Activated CD4-positive, alpha-beta T cell treated with anti-CD3 and anti-CD28 coated beads for 48 hours (primary cell): ENCODE measurements around the gene SH3RF3.
"Not testable (repeated sequence)": the region's sequence is repeated elsewhere in the genome, so short reads cannot be mapped to it uniquely, and the experiment has no call there.

Experiments used
- DNase-seq: peaks from one replicate; pipeline ENCODE4 v3.0.0-alpha.2; 2020

The SH3RF3 gene

DNA sequence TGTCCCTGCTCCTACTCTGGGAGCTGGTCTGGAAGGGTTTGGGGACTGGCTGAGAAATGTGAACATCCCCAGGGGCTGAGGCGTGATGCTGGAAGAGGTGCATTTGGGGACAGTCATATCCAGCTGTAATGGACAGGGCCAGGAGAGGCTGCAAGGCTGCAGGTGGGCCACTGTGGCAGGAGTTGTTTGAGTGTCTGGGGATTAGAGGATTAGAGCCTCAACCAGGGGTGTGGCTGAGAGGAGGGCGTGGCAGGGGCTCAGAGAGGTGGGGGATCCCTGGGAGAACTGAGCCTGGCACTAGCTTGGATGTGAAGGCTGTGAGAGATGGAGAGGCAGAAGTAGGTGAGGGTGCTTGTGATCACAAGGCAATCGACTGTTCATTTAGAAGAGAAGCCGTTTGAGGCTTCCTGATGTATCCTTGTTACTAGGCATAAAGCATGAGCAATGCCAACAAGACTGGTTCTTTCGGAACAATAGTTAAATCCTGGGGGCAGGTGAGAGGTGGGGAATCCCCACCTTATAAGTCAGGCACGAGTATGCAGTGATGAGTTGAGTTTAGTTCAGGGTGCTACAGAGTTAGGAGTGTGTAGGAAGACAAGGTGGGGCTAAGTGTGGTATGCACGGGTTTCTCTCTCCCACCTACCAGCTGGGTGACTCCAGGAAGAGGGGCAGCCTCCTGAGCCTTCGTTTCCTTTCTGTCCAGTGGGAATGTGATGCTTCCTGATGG lies 31.9 kb downstream of the SH3RF3 start:
- no peak for DNase-seq

DNA sequence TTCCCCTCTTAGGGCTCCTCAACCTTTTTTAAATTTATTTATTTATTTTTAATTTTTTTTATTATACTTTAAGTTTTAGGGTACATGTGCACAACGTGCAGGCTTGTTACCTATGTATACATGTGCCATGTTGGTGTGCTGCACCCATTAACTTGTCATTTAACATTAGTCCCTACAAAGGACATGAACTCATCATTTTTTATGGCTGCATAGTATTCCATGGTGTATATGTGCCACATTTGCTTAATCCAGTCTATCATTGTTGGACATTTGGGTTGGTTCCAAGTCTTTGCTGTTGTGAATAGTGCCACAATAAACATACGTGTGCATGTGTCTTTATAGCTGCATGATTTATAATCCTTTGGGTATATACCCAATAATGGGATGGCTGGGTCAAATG lies 33.4 kb downstream of the SH3RF3 start:
- DNase-seq, result not testable (repeated sequence)

DNA sequence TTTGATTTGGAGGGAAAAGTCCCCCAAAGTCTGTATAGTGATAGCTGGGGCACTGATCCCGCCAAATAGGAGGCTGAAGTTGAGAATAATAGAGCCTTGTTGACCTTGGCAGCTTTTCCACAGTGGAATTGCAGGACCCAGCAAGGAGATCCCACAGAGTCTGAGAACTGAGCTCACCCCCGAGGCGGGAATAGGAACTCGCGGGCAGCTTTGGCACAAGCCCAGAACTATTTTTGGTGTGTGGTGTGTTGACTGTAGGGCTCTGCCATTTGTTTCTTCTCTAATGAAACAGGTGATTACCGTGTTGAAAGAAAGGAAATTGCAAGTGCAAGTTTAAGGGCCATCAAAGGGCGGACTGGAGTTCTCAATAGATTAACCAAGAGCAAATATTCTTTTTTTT lies 34.0 kb downstream of the SH3RF3 start:
- DNase-seq, result no peak

DNA sequence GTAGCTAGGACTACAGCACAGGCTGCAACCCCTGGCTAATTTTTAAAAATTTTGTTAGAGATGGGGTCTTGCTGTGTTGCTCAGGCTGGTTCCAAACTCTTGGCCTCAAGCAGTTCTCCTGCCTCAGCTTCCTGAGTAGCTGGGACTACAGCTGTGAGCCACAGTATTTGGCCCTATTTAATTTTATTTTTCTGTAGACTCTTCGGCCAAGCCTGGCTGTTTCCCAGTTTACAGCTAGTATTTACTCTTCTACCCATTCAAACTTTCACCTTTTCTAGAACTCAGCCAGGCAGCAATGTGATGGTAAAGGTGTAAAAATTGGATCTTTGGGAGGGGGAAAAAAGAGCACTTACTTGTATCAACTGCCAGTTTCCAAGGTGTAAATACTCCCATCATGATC lies 35.3 kb downstream of the SH3RF3 start:
- DNase-seq, result no peak

DNA sequence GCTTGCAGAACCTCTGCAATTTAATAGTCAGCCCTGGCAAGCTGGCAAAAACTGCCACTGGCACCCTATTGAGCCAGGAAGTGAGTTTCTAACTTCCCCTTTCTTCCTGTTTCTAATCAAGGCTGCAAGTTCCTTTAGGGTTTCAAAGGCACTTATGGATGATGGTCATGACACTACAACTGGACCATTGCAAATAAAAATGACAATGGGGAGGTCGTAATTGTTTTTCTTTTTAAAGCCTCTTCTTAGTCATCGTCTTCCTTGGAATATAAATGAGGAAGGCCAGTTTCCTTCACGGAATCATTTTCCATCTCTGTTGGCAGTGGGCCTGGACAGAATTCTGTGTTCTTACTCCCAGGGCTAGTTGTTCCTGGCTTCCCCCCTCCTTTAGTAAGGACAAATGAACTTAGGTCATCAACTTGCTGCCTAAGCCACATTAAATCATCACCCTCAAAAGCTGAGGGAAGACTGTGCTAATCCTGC lies 35.8 kb downstream of the SH3RF3 start:
- no peak for DNase-seq

DNA sequence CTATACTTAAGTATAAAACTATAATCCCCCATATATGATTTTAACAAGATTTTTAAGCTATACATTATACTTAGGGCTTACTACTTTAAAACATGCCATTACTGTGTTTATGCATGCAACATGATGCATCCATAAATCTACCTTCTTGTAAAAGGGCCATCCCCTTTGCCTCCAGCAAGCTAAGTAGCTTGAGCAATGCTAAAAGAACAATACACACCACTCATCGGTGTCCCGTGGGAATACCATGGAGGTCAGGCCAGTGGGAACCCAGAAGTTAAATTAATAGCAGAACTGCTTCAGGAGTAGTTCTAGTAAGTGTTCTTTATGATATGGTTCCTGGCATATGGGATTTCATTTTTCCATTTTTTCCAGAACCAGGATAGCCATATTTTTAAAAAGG lies 37.8 kb downstream of the SH3RF3 start:
- DNase-seq, result no peak

DNA sequence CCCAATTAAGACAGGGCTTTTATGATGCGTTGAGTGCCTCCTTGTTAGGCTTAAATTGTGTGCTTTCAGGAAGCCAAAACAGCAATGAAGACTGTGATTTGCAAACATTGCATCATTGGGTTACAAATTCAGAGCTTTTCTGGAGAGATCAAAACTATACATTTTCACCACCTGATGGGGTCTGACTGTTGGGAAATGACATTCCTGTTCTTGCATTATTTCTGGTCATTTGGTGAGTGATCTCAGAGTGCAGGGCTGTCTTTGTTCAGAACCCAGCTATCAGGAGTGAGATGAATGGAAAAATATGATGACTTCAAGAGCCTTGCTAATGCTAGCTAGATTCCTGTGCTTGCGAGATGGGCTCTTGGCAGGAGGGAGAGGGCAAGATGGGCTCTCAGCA lies 39.1 kb downstream of the SH3RF3 start:
- no peak for DNase-seq

DNA sequence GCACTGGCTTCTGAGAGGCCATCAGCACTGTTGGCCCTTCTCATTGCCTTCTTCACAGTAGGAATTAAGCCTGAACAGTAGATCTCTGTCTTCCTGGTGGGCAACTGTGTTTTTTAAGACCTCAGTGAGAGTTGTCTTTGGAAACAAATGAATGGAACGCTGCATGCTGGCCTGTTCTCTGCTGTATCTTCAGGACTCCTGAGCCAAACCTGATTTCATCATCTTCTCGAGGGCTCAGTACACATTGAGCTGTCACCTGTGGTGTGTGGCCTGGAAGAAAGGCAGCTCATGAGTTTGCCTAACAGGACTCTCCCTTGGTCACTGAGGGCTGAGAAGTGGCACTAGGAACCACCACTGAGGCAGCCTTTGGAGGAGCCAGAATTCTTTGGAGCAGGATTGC lies 39.7 kb downstream of the SH3RF3 start:
- DNase-seq, result no peak

DNA sequence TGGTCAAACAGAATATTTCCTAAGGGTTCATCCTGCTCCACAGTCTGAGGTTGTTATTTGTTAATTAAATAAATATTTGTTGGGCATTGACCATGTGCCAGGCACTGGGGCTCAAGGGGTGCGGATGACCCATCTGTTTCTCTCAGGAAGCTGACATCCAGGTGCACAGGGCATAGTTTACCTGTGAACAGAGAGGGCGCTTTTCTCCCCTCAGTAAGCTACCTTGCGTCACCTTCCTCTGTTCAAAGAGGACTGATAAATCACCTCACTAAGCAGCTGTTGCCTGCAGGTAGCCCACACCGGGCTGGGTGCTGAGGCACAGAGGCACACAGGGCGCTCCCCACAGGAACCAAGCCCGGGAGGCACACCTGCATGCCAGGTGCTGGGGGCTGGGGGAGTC lies 41.6 kb downstream of the SH3RF3 start:
- DNase-seq, result no peak

DNA sequence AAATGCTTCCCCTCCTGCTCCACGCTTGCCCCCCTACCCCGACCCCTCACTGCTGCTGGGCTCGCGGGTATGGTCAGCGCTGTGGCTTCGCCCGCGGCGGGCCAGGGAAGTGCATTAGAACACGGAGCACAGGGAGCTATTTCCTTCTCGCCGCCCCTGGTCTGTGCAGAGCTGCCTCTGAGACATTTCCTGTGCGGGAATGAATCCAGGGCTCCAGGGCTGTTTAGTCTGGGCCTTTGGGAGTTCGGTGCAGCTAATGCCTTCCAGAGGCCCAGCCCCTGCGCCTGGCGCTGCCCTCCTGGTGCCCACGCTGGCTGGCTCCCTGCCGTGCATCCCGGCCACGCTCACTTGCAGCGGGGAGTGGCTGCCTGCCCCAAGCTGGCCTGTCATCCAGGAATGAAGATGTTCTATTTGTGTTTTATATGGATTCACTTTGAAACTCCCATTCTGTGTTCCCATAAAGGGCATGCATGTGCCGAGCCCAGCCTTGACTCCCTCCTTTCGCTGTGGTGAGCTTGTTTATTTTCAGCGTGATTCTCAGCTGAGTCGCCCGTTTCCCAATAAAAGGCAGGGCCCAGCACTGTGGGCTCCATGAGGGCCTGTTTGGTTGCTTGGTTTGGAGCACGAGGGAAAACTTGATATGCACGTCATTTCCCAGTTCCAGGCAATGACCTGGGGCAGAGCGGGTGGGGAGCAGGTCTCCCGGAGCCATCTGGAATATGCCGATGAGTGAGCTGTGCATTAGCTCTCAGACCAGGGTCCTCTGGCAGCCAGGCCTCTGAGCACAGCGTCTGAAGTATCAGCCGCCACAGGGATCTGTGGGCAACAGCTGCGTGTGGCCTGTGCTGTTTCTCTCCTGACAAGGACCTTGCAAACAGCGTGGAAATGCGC lies 42.7 kb downstream of the SH3RF3 start:
- DNase-seq, result no peak

DNA sequence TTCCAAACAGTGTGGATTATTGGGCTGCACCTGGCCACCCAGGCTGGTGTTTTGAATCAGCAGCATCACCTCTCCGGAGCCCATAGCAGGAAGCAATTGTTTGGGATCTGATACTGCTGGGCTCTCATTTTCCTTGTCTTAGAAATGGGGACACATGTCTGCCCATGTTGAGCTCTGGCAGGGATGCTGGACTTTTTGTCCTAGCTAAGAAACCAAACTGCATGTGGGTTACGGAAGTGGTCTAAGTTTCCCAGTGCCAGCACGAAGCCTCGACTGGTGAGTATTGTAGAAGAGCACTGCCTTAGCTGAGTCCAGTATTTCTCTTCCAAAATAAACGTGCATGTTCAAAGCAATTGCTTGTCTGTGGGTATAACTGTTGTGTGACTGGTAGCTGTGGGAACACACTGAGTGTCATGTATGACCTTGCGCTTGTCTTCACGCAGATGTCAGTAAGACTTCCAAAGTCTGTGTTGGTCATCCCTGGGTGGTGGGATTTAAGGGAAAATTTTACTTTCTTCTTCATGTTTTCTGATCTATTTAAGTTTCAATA lies 43.6 kb downstream of the SH3RF3 start:
- DNase-seq, result no peak

DNA sequence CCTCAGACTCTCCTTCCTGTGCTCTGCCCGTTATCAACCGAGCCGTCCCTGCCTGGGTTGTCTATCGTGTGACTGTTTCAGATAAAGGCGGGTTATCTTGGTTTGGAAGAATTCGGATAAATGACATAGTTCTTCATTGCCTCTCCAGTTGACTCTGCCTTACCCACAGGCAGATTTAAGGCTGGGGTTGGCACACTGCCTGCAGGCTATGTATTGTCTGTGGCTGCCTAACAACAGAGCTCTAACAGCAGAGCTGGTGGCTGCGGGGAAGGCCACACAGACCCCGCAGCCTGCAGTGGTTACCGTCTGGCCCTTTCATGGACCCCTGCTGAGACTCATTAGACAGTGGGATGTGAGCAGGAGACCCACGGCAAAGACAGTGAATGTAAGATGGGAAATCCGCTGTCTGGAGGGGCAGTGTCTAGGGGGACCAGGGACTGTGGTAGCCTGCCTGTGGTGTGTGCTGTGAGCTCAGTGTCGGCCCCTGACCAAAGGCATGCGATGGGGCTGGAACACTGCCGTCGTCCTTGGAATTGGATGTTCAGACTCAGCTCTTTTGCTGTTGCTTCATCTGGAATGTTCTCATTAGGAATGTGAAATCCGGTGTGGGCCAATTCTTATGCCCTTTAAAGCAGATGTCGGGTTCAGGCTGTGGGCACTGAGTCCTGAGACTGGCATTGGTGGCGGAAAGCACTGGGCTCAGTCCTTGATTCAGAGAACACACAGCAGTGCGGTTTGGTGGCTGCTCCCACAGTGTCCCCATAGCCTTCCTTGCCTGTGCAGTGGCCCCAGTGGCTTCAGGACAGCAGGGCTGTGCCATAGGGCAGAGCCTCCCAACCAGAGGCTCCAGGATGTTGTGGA lies 44.5 kb downstream of the SH3RF3 start:
- DNase-seq, result no peak

DNA sequence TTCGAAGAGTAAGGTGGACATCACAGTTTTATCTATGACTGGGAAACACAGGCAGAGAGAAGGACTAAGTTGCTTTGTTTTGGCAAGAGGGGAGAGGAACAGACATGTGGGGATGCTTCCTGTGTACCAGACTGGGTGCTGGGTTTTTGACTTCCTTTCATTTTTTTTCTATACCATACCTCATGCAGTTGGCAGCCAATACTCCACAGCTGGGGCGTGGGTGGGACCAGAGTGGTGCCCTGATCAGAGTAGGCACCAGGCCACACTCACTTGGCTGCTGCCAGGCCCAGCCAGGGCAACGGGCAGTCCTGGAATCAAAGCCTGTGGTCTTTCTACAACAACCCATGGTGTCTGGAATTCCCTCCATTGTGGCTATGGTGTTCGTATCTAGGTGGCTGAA lies 45.2 kb downstream of the SH3RF3 start:
- DNase-seq, result no peak

DNA sequence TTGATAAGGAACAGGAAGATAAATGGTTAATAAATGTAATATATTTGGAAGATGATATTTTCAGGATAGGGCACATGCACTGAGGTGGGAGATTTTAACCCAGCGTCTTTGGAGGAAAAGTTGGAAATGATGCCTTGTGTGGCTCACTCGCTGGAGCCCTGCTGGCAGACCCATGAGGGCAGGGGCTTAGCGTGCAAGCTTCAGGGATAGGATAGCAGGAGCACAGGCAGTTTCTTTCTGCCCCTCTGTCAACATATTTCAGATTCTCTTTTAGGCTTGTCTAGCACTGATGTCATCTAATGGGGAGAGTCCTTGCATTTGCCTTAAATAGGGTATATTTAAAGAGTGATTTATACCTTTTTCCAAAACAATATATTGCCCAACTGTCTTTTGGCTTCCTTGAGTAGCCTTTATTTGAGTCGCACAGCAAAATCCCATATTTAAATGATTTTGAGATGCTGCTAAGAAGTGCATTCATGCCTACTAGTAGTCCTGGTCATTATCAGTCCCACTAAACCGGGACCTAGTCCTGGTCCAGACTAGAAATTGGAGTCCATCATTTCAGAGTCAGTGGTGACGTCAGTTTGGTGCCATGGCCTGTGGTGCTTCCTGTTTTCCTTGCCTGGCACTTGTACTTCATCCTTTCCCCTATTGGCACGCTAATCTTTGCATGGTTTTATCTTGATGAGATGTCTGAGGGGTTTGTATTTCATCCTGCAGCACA lies 45.8 kb downstream of the SH3RF3 start:
- DNase-seq, result no peak

DNA sequence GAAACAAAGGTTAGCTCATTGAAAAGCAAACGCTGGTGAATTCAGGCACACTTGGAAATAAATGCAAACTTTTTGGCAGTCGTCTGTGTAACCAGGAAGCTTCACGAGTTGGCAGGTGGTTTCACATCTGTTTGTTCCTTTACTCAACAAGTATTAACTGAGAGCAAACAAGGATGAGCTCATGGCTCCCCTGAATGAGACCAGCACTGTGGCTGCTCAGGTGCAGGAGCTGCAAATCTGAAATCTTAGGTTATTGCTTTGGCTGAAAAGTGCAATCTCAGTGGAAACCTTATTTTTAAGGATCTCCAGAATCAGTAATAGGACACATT lies 46.3 kb downstream of the SH3RF3 start:
- no peak for DNase-seq

DNA sequence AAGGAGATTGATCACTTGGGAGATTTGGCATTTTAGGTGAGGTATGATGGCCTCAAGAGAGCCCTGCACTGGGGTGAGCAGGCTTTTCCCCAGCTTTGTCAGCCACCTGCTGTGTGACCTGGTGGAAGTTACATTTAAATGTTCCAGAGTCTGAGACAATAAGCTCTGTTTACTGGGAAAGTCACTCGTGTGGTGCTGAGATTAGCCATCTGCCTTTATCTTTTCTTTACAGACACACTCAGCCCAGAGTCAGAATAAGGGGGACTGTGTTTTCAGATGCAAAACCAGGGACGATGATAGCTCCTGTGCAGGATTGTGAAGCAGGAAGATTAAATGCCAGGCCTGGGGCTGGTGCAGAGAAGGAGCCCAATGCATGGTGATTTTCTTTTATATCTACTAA lies 47.9 kb downstream of the SH3RF3 start:
- no peak for DNase-seq

DNA sequence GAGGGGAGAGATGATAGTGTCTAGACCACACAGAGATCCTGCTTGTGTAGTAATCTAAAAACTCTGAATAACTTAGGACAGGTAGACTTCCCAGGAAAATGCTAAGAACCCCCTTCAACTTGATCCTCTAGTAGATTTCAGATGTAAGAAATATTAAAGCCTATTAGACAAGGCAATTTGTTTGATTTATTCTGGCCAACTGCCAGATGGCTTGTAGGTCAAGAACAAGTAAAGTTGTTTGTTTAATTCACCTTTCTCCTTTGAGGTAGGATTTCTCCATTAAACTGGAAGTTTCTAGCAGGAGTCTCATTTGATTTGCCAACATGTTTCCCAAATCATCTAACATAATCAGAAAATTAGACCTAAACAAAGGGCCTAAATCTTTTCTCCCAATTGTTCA lies 48.6 kb downstream of the SH3RF3 start:
- no peak for DNase-seq

DNA sequence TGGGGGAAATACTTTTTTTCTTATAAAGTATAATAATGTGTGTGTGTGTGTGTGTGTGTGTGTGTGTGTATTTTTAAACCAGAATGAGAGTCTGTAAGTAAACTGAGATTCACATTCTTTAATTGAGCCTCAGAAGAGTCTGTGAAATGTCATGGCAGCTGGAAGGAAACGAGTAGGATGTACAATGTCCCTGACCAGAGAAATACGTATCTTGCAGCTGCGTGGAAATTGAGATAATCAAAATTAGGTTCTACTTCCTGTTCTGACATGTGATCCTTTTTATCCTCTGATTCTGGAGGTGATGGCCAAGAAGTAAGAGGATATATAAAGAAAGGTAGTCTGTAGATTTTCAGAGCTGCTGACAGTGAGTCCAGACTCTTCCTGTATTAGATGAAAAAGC lies 50.0 kb downstream of the SH3RF3 start:
- no peak for DNase-seq

DNA sequence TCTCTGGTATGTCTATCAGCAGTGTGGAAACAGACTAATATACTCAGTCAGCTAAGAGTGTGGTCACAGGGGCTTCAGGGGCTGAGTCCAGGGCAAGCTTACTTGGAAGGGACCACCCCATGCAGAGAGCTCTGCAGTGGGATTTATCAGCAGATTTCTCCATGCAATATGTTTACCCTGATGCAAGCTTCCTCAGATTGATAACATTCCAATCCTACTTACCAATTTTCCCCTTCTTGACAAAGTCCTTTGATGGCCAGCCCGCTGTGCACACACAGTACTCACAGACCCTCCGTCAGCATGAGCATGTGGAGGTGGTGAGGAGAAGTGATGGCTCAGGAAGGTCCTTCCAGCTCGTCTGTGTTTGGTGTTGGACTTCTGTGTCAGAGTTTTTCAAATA lies 51.8 kb downstream of the SH3RF3 start:
- DNase-seq, result no peak

DNA sequence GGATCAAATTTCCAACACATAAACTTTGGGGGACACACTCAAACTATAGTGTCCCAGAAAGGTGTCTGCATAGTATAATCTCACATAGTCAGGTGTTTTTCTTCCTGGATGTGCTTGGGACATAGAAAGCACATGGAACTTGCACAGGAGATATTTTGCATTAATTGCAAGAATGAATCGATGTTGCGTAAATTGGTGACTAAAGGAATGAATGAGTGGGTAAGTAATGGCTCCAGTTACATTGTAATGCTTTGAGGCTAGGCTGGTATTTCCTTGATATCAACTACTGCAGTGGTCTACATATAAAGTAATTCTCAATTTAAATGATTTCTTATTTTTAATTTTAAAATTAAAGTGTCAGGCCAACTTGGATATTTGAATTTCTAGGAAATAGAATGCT lies 53.4 kb downstream of the SH3RF3 start:
- no peak for DNase-seq

DNA sequence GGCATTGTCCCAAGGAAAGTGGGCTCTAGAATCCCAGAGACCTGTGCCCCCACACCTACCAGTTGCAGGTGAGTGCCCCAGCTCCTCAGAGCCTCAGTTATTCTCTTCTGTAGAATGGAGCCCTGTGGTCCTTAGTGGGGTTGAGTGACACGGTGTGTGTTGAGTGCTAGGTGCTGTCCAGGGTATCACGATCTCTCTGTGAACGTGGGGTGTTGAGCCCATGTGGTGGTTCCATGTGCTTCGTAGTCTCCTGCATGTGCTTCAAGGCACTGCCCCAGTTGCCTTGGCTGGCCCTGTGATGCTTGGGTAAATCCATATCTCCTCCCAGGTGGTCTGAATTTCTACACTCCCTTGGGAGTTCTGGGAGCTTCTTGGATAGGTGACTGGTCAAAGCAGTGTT lies 54.9 kb downstream of the SH3RF3 start:
- DNase-seq, result no peak

DNA sequence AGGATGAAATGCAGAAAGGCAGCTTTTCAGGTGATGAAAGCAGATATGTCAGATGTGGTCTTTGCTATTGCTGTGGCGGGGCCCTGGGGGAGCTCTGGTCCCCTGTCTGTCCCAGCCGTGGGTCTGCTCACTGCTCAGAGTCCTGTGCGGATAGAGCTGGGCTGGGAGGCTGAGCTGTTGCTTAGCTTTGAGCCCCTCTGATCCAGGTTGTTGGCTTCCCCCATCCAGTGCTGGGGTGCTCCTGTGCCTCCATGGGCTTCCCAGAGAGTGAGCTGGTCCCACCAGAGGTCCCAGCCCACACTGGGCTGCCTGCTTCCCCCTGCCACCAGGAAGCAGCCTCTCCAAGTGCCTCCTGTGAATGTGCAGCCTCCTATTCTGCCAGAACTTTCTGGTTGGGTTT lies 55.4 kb downstream of the SH3RF3 start:
- no peak for DNase-seq

DNA sequence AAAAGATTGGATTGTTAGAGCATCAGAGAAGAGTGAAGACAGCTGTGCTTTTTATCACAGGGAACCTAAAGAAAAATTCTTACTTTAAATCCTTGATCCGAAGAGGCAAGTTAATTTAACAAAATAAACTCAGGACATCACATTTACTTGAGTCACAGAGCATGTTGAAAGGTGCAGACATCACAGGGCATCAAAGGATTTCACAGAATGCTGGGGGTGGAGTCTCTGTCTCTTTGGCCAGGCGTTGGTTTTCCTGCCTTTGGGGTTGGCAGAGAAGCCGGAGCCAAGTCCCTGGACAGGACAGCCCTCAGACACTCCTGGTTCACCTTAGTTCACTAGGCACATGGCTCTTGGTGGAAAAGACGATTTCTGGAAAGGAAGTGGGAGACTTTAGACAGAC lies 56.3 kb downstream of the SH3RF3 start:
- DNase-seq, result no peak
